Esophagus muscularis mucosa (tissue), 4 donors: ENCODE results near the gene ATP6V0C. TPM values are rescaled to one million over a fixed set of nuclear protein-coding genes. Genes with fewer than 3 reads are reported as not detected.
A peak's percentile ranks its signal among the peaks of the same experiment; 100 is the strongest.

ENCODE experiments used
- DNase-seq: peaks from one replicate; pipeline ENCODE4 v3.0.0-alpha.2; 2017; ENCODE audit errors: extremely low spot score
- H3K27ac ChIP-seq, 4 donors: fragments of 200-600 bp; sonication (generic); replicated peaks in 1 of 4; 1 replicate in 3 of 4; 2 replicates in 1 of 4; pipeline ENCODE4 v1.5.1; 2016 to 2019; ENCODE audit warnings: mild to moderate bottlenecking in 1 of 4
- H3K27me3 ChIP-seq, 4 donors: fragments of 200-600 bp; sonication (generic); one replicate each; pipeline versions ENCODE4 v1.5.1 to v1.6.0; 2016 to 2019
- H3K36me3 ChIP-seq, 4 donors: fragments of 200-600 bp; sonication (generic); one replicate each; pipeline ENCODE4 v1.5.1; 2016 to 2019
- H3K4me1 ChIP-seq, 4 donors: fragments of 200-600 bp; sonication (generic); one replicate each; pipeline ENCODE4 v1.5.1; 2016 to 2019
- H3K4me3 ChIP-seq, 4 donors: fragments of 200-600 bp; sonication (generic); 1 replicate in 2 of 4; 2 replicates in 2 of 4; pipeline ENCODE4 v1.5.1; 2016 to 2019; ENCODE audit warnings: mild to moderate bottlenecking in 4 of 4, moderate library complexity in 1 of 4
- H3K9me3 ChIP-seq, 4 donors: fragments of 200-600 bp; sonication (generic); 1 replicate in 3 of 4; 2 replicates in 1 of 4; pipeline ENCODE4 v1.5.1; 2016 to 2019
- CTCF ChIP-seq, 3 experiments: fragments of 200-600 bp in 2 of 3; fragments of 450-650 bp in 1 of 3; sonication (generic) in 2 of 3; IDR thresholded peaks; one replicate each; pipeline ENCODE4 v1.5.1; 2017 to 2019; ENCODE audit warnings: antibody characterized with exemption in 3 of 3, mild to moderate bottlenecking in 2 of 3, moderate library complexity in 1 of 3
- EP300 ChIP-seq: sonication (generic); formaldehyde crosslinking; IDR thresholded peaks from one replicate; pipeline ENCODE4 v1.6.1; 2017; ENCODE audit warnings: antibody characterized with exemption
- POLR2A ChIP-seq: fragments of 450-650 bp; IDR thresholded peaks from one replicate; pipeline ENCODE4 v1.6.1; 2017; ENCODE audit warnings: antibody characterized with exemption, moderate library complexity, mild to moderate bottlenecking, low read depth
- POLR2AphosphoS5 ChIP-seq, 2 donors: sonication (generic); formaldehyde crosslinking; IDR thresholded peaks; one replicate each; pipeline ENCODE4 v1.6.1; 2017; ENCODE audit warnings: antibody characterized with exemption in 2 of 2
- WGBS: methylation state at CpG from one replicate; pipeline ENCODE4 v1.1.5; 2018; 5-methylcytosine and 5-hydroxymethylcytosine counted together
- intact Hi-C: fragments of 100-400 bp; cut with DNase I; formaldehyde crosslinking; loops from one replicate; pipeline ENCODE4 v1.15.1; 2023
- total RNA-seq, 4 donors: library from RNA; depleted of rRNA; stranded (reverse); fragments of >200 nt; gene quantifications; one replicate each; pipeline versions ENCODE4 v1.1.0 to v1.2.1, GENCODE V29; 2016

ATP6V0C gene
- total RNA-seq, 4 donors from 2014 or later, result 42.8 to 85.0 (median 69.0) TPM

- intact Hi-C loops, result loop anchor here (2.0 kb wide), 1 partner anchor 130 kb away; no protein-coding TSS in a partner anchor
- no peaks in the 10 kb centered on the region for H3K9me3 ChIP-seq
- H3K27ac ChIP-seq, result peak within 1 kb of the TSS; percentile 85 to 91 (median 88)
- TF ChIP-seq POLR2AphosphoS5 (IDR thresholded peaks at IDR 0.05) (peak; percentile 74 to 84), POLR2A (peak; percentile 57), CTCF (IDR thresholded peaks at IDR 0.05) (peak in 1 of 3 experiments; percentile 31), EP300 (no peak)
- WGBS, result under 1% methylated on average over 17 of the region's 77 CpGs
- peaks cover 7 to 37% (median 22%) of the 10 kb centered on the region in 4 donors for H3K27me3 ChIP-seq
- H3K36me3 ChIP-seq, result peaks cover 0 to 4% (median 0%) of the 10 kb centered on the region in 4 donors
- no peak for DNase-seq
- peak within 1 kb of the TSS; percentile 78 to 85 (median 82) for H3K4me3 ChIP-seq
- H3K4me1 ChIP-seq, result peaks cover 32 to 63% (median 47%) of the 10 kb centered on the region in 4 donors
Measured at GRCh38 chr16:2474877-2475412, 38.8 kb upstream of the ATP6V0C start, which contains the start of gene TBC1D24. TSS of gene TBC1D24 (plus strand) at chr16:2475127. CDS start at chr16:2496149, 21,022 bp downstream.

- H3K4me3 ChIP-seq, result peak overlapping the region; percentile 78 to 85 (median 82)
- 22% methylated on average over 26 of the region's 55 CpGs for WGBS
- no peak for TF ChIP-seq EP300
- no peak for TF ChIP-seq CTCF (IDR thresholded peaks at IDR 0.05)
- TF ChIP-seq POLR2AphosphoS5 (IDR thresholded peaks at IDR 0.05), result no peak
- TF ChIP-seq POLR2A, result no peak
- H3K9me3 ChIP-seq, result no peaks in the 10 kb centered on the region
- H3K36me3 ChIP-seq, result peaks cover 0 to 4% (median 0%) of the 10 kb centered on the region in 4 donors
- H3K4me1 ChIP-seq, result peaks cover 32 to 55% (median 45%) of the 10 kb centered on the region in 4 donors
- H3K27ac ChIP-seq, result peak overlapping the region in 2 of 4 donors; percentile 87 to 91
- intact Hi-C loops, result loop anchor here (2.0 kb wide), 1 partner anchor 131 kb away; no protein-coding TSS in a partner anchor
- no peak for DNase-seq
- H3K27me3 ChIP-seq, result peaks cover 7 to 30% (median 17%) of the 10 kb centered on the region in 4 donors
Measured at GRCh38 chr16:2475413-2476344, 38.1 kb upstream of the ATP6V0C start.

- WGBS, result 92% methylated on average over 9 of the region's 9 CpGs
- TF ChIP-seq POLR2A, result no peak
- Histone ChIP-seq H3K27ac (no peak overlapping the region), H3K36me3 (peaks cover 0 to 4% (median 0%) of the 10 kb centered on the region in 4 donors), H3K9me3 (no peaks in the 10 kb centered on the region), H3K4me3 (no peak overlapping the region), H3K4me1 (peaks cover 26 to 49% (median 38%) of the 10 kb centered on the region in 4 donors), H3K27me3 (peaks cover 4 to 23% (median 11%) of the 10 kb centered on the region in 4 donors)
- DNase-seq, result no peak
- intact Hi-C loops, result no loop called here
Measured at GRCh38 chr16:2476345-2476720, 37.4 kb upstream of the ATP6V0C start.

- H3K4me1 ChIP-seq, result peaks cover 21 to 45% (median 34%) of the 10 kb centered on the region in 4 donors
- no peak overlapping the region for H3K4me3 ChIP-seq
- intact Hi-C loops, result no loop called here
- H3K9me3 ChIP-seq, result no peaks in the 10 kb centered on the region
- 94% methylated on average over 3 of the region's 3 CpGs for WGBS
- no peak for DNase-seq
- peaks cover under 1 to 19% (median 7%) of the 10 kb centered on the region in 4 donors for H3K27me3 ChIP-seq
- H3K36me3 ChIP-seq, result peaks cover 0 to 4% (median 0%) of the 10 kb centered on the region in 4 donors
- TF ChIP-seq POLR2A (no peak), POLR2AphosphoS5 (IDR thresholded peaks at IDR 0.05) (no peak), CTCF (IDR thresholded peaks at IDR 0.05) (no peak), EP300 (no peak)
- H3K27ac ChIP-seq, result no peak overlapping the region
Measured at GRCh38 chr16:2476741-2477140, 37.0 kb upstream of the ATP6V0C start.

- Histone ChIP-seq H3K4me1 (peaks cover 16 to 44% (median 33%) of the 10 kb centered on the region in 4 donors), H3K27me3 (peaks cover 0 to 13% (median 3%) of the 10 kb centered on the region in 4 donors), H3K9me3 (no peaks in the 10 kb centered on the region), H3K36me3 (peaks cover 0 to 4% (median 0%) of the 10 kb centered on the region in 4 donors), H3K4me3 (no peak overlapping the region), H3K27ac (no peak overlapping the region)
- no peak for TF ChIP-seq POLR2AphosphoS5 (IDR thresholded peaks at IDR 0.05)
- no peak for TF ChIP-seq EP300
- TF ChIP-seq POLR2A, result no peak
- TF ChIP-seq CTCF (IDR thresholded peaks at IDR 0.05), result no peak
- 95% methylated on average over 3 of the region's 3 CpGs for WGBS
- intact Hi-C loops, result no loop called here
- DNase-seq, result no peak
Measured at GRCh38 chr16:2477327-2477726, 36.4 kb upstream of the ATP6V0C start.
